Suprapubic skin (tissue), 4 donors: ENCODE results near the gene PPFIA4. TPM values are rescaled to one million over a fixed set of nuclear protein-coding genes. Genes with fewer than 3 reads are reported as not detected.

Experiments
- DNase-seq, 2 donors: peaks; one replicate each; pipeline ENCODE4 v3.0.0-alpha.2; 2019; ENCODE audit warnings: low spot score in 2 of 2
- H3K27ac ChIP-seq: fragments of 200-600 bp; sonication (generic); one replicate; pipeline ENCODE4 v1.5.1; 2019
- H3K27me3 ChIP-seq: fragments of 200-600 bp; sonication (generic); one replicate; pipeline ENCODE4 v1.5.1; 2019
- H3K36me3 ChIP-seq: fragments of 200-600 bp; sonication (generic); one replicate; pipeline ENCODE4 v1.5.1; 2019
- H3K4me1 ChIP-seq: fragments of 200-600 bp; sonication (generic); one replicate; pipeline ENCODE4 v1.5.1; 2019
- H3K4me3 ChIP-seq: fragments of 200-600 bp; sonication (generic); one replicate; pipeline ENCODE4 v1.5.1; 2019; ENCODE audit warnings: mild to moderate bottlenecking
- H3K9me3 ChIP-seq: fragments of 200-600 bp; sonication (generic); one replicate; pipeline ENCODE4 v1.5.1; 2019
- CTCF ChIP-seq, 2 donors: fragments of 200-600 bp in 1 of 2; fragments of 450-650 bp in 1 of 2; sonication (generic) in 1 of 2; IDR thresholded peaks; one replicate each; pipeline ENCODE4 v1.5.1; 2016 to 2019; ENCODE audit warnings: antibody characterized with exemption in 2 of 2, mild to moderate bottlenecking in 1 of 2, moderate library complexity in 1 of 2
- EP300 ChIP-seq: sonication (generic); formaldehyde crosslinking; IDR thresholded peaks from one replicate; pipeline ENCODE4 v1.6.1; 2017; ENCODE audit warnings: antibody characterized with exemption
- POLR2A ChIP-seq, 2 donors: fragments of 450-650 bp; IDR thresholded peaks; one replicate each; pipeline ENCODE4 v1.6.1; 2017; ENCODE audit warnings: antibody characterized with exemption in 2 of 2, mild to moderate bottlenecking in 2 of 2, moderate library complexity in 2 of 2
- POLR2AphosphoS5 ChIP-seq, 3 donors: sonication (generic); formaldehyde crosslinking; IDR thresholded peaks; one replicate each; pipeline ENCODE4 v1.6.1; 2017; ENCODE audit warnings: antibody characterized with exemption in 3 of 3
- WGBS: methylation state at CpG from one replicate; pipeline ENCODE4 v1.1.5; 2018; 5-methylcytosine and 5-hydroxymethylcytosine counted together
- total RNA-seq, 4 donors: library from RNA; depleted of rRNA; stranded (reverse); fragments of >200 nt; gene quantifications; one replicate each; pipeline ENCODE4 v1.1.0, GENCODE V29; 2016

Gene PPFIA4
- total RNA-seq, 4 donors from 2014 or later: 0.26 to 38.7 (median 1.5) TPM

- Histone ChIP-seq H3K4me1 (no peaks in the 10 kb centered on the region), H3K27ac (no peak overlapping the region), H3K27me3 (no peaks in the 10 kb centered on the region), H3K9me3 (no peaks in the 10 kb centered on the region), H3K36me3 (no peaks in the 10 kb centered on the region), H3K4me3 (no peak overlapping the region)
- WGBS: 63% methylated on average over 10 of the region's 10 CpGs
- DNase-seq: no peak
- TF ChIP-seq POLR2AphosphoS5 (IDR thresholded peaks at IDR 0.05): no peak
- no peak for TF ChIP-seq POLR2A (IDR thresholded peaks at IDR 0.05)
- TF ChIP-seq CTCF (IDR thresholded peaks at IDR 0.05): no peak
- TF ChIP-seq EP300: no peak
These were observed 31.8 kb downstream of the PPFIA4 start for GRCh38 chr1:203057911-203058675.

- H3K4me1 ChIP-seq: no peaks in the 10 kb centered on the region
- H3K27me3 ChIP-seq: no peaks in the 10 kb centered on the region
- H3K9me3 ChIP-seq: no peaks in the 10 kb centered on the region
- H3K27ac ChIP-seq: no peak overlapping the region
- no peak for TF ChIP-seq CTCF (IDR thresholded peaks at IDR 0.05)
- TF ChIP-seq EP300: no peak
- TF ChIP-seq POLR2AphosphoS5 (IDR thresholded peaks at IDR 0.05): no peak
- TF ChIP-seq POLR2A (IDR thresholded peaks at IDR 0.05): no peak
- no peaks in the 10 kb centered on the region for H3K36me3 ChIP-seq
- DNase-seq: no peak
- no CpG with 5 or more reads among the region's 1 CpG for WGBS
- no peak overlapping the region for H3K4me3 ChIP-seq
These were observed 32.3 kb downstream of the PPFIA4 start for GRCh38 chr1:203058676-203058935.

GRCh38 chr1:203059485-203059884, 33.2 kb downstream of the PPFIA4 start:
- H3K27me3 ChIP-seq: no peaks in the 10 kb centered on the region
- TF ChIP-seq POLR2A (IDR thresholded peaks at IDR 0.05) (no peak), EP300 (no peak), POLR2AphosphoS5 (IDR thresholded peaks at IDR 0.05) (no peak), CTCF (IDR thresholded peaks at IDR 0.05) (no peak)

GRCh38 chr1:203060115-203060514, 33.8 kb downstream of the PPFIA4 start:
- Histone ChIP-seq H3K27ac (no peak overlapping the region), H3K27me3 (no peaks in the 10 kb centered on the region), H3K4me3 (no peak overlapping the region), H3K4me1 (no peaks in the 10 kb centered on the region), H3K9me3 (no peaks in the 10 kb centered on the region), H3K36me3 (no peaks in the 10 kb centered on the region)
- no peak for DNase-seq
- TF ChIP-seq EP300 (no peak), POLR2A (IDR thresholded peaks at IDR 0.05) (no peak), CTCF (IDR thresholded peaks at IDR 0.05) (no peak), POLR2AphosphoS5 (IDR thresholded peaks at IDR 0.05) (no peak)
- WGBS: 94% methylated on average over 10 of the region's 11 CpGs

More at GRCh38 chr1:203059485-203059884, 33.2 kb downstream of the PPFIA4 start:
- no peak overlapping the region for H3K27ac ChIP-seq
- 85% methylated on average over 2 of the region's 2 CpGs for WGBS
- no peaks in the 10 kb centered on the region for H3K9me3 ChIP-seq
- H3K36me3 ChIP-seq: no peaks in the 10 kb centered on the region
- no peak for DNase-seq
- H3K4me3 ChIP-seq: no peak overlapping the region
- no peaks in the 10 kb centered on the region for H3K4me1 ChIP-seq

GRCh38 chr1:203063287-203063686, 37.0 kb downstream of the PPFIA4 start:
- H3K4me1 ChIP-seq: no peaks in the 10 kb centered on the region
- no peaks in the 10 kb centered on the region for H3K9me3 ChIP-seq
- no peak for TF ChIP-seq CTCF (IDR thresholded peaks at IDR 0.05)
- TF ChIP-seq POLR2AphosphoS5 (IDR thresholded peaks at IDR 0.05): no peak
- no peak for TF ChIP-seq EP300
- TF ChIP-seq POLR2A (IDR thresholded peaks at IDR 0.05): no peak
- no peaks in the 10 kb centered on the region for H3K27me3 ChIP-seq
- H3K36me3 ChIP-seq: no peaks in the 10 kb centered on the region
- WGBS: 82% methylated on average over 8 of the region's 8 CpGs
- H3K4me3 ChIP-seq: no peak overlapping the region
- H3K27ac ChIP-seq: no peak overlapping the region
- DNase-seq: no peak
